ENCODE measurements around the gene LARGE1. TPM values are rescaled to one million over a fixed set of nuclear protein-coding genes. Genes with fewer than 3 reads are reported as not detected.
A peak's percentile ranks its signal among the peaks of the same experiment; 100 is the strongest.

The LARGE1 gene
- total RNA-seq, 2 donors from 2014 or later, result 12.5 to 21.1 TPM

DNA sequence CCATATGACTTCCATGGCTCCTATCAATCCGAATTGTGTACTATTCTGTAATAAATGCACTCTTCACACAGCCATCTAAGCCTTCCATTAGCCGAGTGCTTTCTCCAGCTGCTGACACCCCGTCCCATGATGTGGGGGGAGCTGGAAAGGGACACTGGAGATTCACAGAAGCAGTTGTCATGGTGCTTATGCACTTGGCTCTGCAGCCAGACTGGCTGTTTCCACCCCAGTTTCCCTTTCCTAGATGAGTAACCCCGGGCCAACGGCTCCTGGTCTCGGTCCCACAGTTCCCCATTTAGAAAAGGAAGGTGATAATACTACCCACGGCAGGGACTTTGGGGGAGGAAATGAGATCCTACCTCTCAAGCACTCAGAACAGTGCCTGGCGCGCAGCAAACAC lies 617.2 kb downstream of the LARGE1 start:
- H3K36me3 ChIP-seq (replicated peaks in 1 of 2; ENCODE audit: insufficient read depth in 1 of 2, low read depth in 2 of 2), result no peaks in the 10 kb centered on the region
- intact Hi-C loops (cut with DNase I), result loop anchor here (10.0 kb wide), 1 partner anchor 802 kb away; no protein-coding TSS in a partner anchor
- H3K27ac ChIP-seq, result no peak overlapping the region
- DNase-seq (no peak), ATAC-seq (no peak)
- no peak overlapping the region for H3K4me3 ChIP-seq
- WGBS, 2 donors, result 75% methylated on average over 9 of the region's 9 CpGs
- TF ChIP-seq, protein P1, sequence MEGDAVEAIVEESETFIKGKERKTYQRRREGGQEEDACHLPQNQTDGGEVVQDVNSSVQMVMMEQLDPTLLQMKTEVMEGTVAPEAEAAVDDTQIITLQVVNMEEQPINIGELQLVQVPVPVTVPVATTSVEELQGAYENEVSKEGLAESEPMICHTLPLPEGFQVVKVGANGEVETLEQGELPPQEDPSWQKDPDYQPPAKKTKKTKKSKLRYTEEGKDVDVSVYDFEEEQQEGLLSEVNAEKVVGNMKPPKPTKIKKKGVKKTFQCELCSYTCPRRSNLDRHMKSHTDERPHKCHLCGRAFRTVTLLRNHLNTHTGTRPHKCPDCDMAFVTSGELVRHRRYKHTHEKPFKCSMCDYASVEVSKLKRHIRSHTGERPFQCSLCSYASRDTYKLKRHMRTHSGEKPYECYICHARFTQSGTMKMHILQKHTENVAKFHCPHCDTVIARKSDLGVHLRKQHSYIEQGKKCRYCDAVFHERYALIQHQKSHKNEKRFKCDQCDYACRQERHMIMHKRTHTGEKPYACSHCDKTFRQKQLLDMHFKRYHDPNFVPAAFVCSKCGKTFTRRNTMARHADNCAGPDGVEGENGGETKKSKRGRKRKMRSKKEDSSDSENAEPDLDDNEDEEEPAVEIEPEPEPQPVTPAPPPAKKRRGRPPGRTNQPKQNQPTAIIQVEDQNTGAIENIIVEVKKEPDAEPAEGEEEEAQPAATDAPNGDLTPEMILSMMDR (IDR thresholded peaks at IDR 0.05), result no peak
- no peak for TF ChIP-seq POLR2A (IDR thresholded peaks at IDR 0.05)
- H3K4me1 ChIP-seq, result peaks cover 17% of the 10 kb centered on the region
- no peaks in the 10 kb centered on the region for H3K27me3 ChIP-seq
- no peaks in the 10 kb centered on the region for H3K9me3 ChIP-seq

DNA sequence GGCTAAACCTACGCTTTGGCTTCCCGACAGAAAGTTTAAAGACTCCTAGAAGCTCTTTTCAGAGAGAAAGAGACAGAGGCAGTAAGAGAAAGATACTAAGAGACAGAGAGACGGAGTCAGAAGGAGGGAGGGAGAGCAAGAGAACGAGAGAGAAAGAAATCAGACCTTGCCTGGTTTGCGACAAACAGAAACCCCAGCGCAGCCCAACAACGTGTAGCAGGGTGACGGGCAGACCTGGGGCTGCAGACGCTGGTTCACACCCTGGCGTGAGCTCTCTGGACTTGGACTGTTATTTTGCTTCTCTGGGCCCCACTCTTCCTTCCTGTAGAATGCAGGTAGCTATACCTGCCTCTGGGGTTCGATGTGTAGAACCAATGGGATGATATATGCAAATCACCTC lies 617.7 kb downstream of the LARGE1 start:
- 65 to 73% methylated on average over 11 of the region's 11 CpGs for WGBS, 2 donors
- no peaks in the 10 kb centered on the region for H3K27me3 ChIP-seq
- H3K4me3 ChIP-seq, result no peak overlapping the region
- no peak for TF ChIP-seq POLR2A (IDR thresholded peaks at IDR 0.05)
- TF ChIP-seq, protein P1 (IDR thresholded peaks at IDR 0.05), result no peak
- H3K9me3 ChIP-seq, result no peaks in the 10 kb centered on the region
- H3K27ac ChIP-seq, result no peak overlapping the region
- no peak for ATAC-seq
- DNase-seq, result no peak
- intact Hi-C loops (cut with DNase I), result loop anchor here (10.0 kb wide), 1 partner anchor 802 kb away; no protein-coding TSS in a partner anchor
- no peaks in the 10 kb centered on the region for H3K36me3 ChIP-seq (replicated peaks in 1 of 2; ENCODE audit: insufficient read depth in 1 of 2, low read depth in 2 of 2)
- H3K4me1 ChIP-seq, result peaks cover 17% of the 10 kb centered on the region

DNA sequence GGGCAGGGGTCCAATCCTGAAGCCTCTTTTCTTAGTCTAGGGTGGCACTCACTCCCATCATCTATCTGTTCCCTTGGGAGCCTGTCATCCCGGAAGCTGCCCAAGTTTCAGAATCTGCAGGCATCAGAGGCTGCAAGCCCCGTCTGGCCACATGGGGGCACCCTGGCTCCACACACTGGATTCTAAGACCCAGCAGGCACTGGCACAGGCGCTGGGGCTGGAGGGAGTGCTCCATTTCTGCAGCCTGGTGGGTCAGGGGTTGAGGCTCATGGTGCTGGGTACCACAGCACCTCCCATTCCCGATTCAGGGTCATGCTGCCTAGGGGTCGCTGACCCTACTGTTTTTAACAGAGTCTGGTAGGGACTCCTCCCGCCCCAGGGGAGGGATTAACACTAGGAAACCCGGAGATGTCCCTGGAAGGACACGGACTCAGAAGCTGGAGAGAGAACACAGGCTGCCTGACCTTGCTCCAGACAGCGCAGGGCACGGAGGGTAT lies 618.2 kb downstream of the LARGE1 start:
- Histone ChIP-seq H3K4me3 (no peak overlapping the region), H3K27ac (no peak overlapping the region), H3K27me3 (no peaks in the 10 kb centered on the region), H3K36me3 (replicated peaks in 1 of 2; ENCODE audit: insufficient read depth in 1 of 2, low read depth in 2 of 2) (no peaks in the 10 kb centered on the region), H3K4me1 (peaks cover 17% of the 10 kb centered on the region), H3K9me3 (no peaks in the 10 kb centered on the region)
- intact Hi-C loops (cut with DNase I), result loop anchor here (10.0 kb wide), 1 partner anchor 803 kb away; no protein-coding TSS in a partner anchor
- TF ChIP-seq, protein P1 (IDR thresholded peaks at IDR 0.05), result peak; percentile 82 to 93 (median 89)
- no peak for TF ChIP-seq POLR2A (IDR thresholded peaks at IDR 0.05)
- ATAC-seq (peak; percentile 82), DNase-seq (peak; percentile 78 to 87 (median 80))
- 12% methylated on average over 8 to 10 of the region's 10 CpGs for WGBS, 2 donors

DNA sequence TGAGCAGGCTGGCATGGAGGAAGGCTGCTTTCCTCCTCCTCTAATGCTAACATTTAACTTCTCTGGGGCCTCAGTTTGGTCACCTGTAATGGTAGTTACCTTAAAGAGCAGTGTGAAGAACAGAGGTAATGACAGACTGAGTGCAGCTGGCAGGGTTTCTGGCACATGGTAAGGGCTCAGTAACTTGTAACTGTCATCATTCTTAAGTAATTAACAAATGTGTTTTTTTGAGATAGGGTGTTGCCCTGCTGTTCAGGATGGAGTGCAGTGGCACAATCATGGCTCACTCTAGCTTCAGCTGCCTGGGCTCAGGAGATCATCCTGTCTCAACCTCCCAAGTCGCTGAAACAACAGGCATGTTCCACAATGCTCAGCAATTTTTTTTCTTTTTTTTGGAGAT lies 620.1 kb downstream of the LARGE1 start:
- no peak for DNase-seq
- Histone ChIP-seq H3K4me3 (no peak overlapping the region), H3K4me1 (peaks cover 17% of the 10 kb centered on the region), H3K27me3 (no peaks in the 10 kb centered on the region), H3K36me3 (replicated peaks in 1 of 2; ENCODE audit: insufficient read depth in 1 of 2, low read depth in 2 of 2) (no peaks in the 10 kb centered on the region), H3K9me3 (no peaks in the 10 kb centered on the region), H3K27ac (no peak overlapping the region)
- TF ChIP-seq, protein P1 (IDR thresholded peaks at IDR 0.05), result no peak
- no peak for TF ChIP-seq POLR2A (IDR thresholded peaks at IDR 0.05)
- no peak for ATAC-seq
- intact Hi-C loops (cut with DNase I), result loop anchor here (10.0 kb wide), 1 partner anchor 805 kb away; no protein-coding TSS in a partner anchor
- WGBS, 2 donors, result 92% methylated on average over 1 of the region's 1 CpG

All from body of pancreas (tissue), 4 donors.